GM21515 (cell line): ENCODE data around the gene CREG1.

Source experiments
- ATAC-seq: cut with Tn5 transposase; IDR thresholded peaks from one replicate; pipeline ENCODE4 v1.9.1; 2021; ENCODE audit not compliant: unreplicated experiment

CREG1 gene

DNA sequence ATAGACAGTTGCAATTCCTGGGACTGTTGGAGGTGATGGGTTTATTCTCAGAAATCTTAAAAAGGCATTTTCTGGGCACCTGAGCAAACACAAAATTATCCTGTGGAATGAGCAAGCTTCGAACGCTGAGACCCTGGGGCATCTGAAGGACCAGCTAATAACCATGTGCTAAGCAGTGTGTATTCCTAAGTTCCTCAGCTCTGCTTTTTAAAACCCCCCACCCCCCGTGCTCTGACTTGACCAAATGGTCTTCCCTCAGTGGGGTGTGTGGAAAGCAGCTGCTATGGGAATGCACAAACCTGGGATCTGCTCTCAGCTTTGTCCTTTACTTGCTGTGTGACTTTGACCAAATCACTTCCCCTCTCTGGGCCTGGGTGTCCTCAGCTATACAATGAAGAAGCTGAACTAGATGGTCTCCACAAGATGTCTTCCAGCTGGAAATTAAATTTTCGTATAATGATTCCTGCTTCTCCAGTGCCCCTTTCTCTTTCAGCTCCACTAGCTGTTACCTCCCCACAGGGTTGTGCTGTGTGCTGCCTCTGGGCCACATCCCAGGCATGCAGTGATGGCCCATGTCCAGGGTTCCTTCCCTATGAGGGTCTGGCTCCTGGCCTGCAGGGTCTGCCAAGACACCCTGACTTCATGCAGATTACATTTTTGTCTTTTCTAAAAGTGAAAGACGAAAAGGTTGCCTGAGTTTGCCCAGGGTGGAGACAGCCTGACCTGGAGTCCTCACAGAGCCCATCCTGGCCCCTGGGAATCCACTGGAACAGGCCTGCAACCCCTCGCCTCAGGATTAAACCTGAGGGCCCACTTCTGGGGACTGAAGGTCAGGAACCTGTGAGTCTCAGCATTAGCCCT lies 20.4 kb downstream of the CREG1 start:
- no peak for ATAC-seq

DNA sequence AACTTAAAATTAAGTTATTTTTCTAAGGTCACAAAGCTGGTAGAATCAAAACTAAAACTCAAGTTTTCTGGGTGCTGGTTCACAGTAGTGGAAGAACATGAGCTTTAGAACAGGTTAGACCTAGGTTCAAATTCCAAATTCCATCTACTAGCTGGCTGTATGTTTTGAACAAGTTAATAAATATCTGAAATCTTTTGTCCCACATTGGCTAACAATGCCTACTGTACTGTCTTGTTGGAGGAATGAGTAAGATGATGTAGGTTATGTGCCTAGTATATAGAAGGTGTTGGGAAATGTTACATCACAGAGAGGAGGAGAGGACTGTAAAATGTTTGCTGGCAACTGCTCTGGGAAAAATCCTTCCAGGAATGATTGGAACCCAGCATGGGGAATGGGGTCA lies 21.2 kb downstream of the CREG1 start:
- ATAC-seq: no peak

DNA sequence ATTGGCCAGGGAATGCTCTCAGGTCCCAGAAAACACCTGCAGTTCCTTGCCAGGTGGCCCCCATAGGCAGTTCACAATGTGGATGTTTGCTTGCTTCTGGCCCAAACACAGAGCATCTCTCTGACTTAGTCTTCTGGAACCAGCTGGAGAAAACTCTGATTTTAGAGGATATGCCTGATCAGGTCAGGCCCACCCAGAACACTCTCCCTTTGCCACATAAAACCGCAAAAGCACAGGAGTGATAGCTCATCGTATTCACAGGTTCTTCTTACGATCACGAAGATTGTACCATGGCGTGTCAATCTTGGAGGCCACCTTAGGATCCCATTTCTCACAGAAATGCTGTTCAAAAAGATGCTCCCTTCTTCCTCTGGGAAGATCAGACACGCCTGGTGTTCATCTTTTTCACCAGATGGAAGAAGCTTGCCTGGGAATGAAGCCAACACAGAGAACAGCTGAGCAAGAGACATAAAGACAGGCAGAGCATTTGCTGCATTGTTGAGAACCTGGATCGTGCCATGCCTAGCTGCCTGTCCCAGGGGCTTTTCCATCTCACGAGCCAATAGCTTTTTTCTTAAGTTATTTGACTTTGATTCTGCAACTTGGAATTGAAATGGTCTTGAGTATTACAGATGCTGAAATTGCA lies 23.6 kb downstream of the CREG1 start:
- no peak for ATAC-seq

- no peak for ATAC-seq
Measured at GRCh38 chr1:167528057-167528728, 25.4 kb downstream of the CREG1 start.

- no peak for ATAC-seq
Measured at GRCh38 chr1:167526667-167527383, 26.7 kb downstream of the CREG1 start.

- no peak for ATAC-seq
Measured at GRCh38 chr1:167524651-167525050, 28.9 kb downstream of the CREG1 start.

- ATAC-seq: no peak
Measured at GRCh38 chr1:167522246-167522645, 31.3 kb downstream of the CREG1 start.

- no peak for ATAC-seq
Measured at GRCh38 chr1:167520711-167521206, 32.8 kb downstream of the CREG1 start.

DNA sequence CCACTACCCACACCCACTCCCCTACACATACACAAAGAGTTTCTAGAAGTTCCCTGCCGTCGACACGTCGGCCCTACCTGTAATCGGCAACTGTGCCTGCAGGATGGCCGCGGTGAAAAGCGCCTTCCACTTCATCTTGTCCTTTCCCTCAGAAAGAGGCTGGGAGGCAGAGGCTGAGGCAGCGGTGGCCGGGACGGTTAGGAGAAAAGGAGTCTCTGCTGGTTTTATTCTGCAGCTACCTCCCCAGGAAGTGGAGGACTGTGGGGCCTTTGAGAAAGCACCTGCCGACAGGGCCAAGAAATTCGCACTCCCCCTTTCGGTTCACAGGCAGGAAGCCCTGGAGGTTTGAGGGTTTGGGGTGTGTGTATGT lies 35.2 kb downstream of the CREG1 start, which contains the start of gene CD247:
Gene CD247 (minus strand): TSS at position 199 of the 370 bp plus-strand sequence. CDS start 64 bp downstream, at position 135.
- no peak for ATAC-seq

DNA sequence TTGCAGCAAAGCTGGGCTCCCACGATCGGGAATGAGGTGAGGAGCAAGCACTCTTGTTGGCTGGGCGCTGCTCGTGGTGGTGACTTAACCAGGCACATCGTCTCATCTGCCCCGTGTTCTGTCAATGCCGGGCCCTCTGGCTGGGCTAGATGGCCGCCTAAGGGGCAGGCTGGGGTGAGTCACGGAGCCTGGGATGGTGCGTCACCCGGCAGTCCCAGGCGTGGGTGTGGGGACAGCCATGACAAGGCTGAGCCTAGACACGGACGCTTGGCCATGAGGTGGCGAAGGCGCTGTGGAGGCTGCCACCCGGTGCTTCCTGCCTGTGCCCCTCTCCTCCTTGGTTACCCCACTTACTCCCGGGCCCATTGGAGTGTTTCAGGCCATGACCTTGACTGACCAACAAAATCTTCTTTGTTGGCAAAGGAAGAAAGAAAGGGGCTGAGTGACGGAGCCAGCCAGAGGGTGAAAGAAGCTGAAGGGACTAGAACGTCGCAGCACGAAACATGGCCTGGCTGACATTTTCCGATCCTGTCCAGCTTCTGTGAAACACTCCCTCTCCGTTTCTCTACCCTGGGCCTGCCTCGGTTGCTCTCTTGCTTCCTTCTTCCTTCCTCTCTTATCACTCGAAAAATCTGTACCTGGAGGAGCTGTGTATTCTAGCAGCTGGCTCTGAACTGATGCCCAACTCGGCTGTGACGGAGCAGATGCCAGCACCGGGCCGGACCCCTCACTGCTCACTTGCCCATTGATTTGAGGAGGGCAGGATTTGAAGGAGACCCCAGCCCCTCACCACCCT lies 35.8 kb downstream of the CREG1 start:
- no peak for ATAC-seq

- ATAC-seq: no peak
Measured at GRCh38 chr1:167516404-167517388, 36.9 kb downstream of the CREG1 start.

GRCh38 chr1:167515893-167516321 lies 37.7 kb downstream of the CREG1 start:
- ATAC-seq: no peak

DNA sequence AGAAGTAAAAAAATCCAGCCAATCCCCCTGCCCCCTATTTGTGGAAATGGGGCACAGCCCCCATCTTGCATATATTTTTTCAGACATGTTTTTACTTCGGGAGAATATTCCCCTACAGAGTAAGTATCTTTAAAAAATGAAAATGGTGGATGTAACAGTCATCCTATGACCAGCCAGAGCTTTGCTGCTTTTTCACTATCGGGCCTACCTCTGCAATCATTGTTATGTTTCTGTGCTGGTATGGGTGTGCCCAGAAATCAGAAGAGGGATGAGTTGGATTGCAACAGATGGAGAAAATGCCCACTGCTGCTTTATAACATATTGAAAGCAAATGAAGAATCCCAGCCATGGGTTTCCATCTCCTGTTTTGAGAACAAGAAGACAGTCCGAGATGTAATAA lies 38.1 kb downstream of the CREG1 start:
- no peak for ATAC-seq

- ATAC-seq: no peak
Measured at GRCh38 chr1:167514288-167514687, 39.3 kb downstream of the CREG1 start.

- no peak for ATAC-seq
Measured at GRCh38 chr1:167512046-167512654, 41.4 kb downstream of the CREG1 start.

DNA sequence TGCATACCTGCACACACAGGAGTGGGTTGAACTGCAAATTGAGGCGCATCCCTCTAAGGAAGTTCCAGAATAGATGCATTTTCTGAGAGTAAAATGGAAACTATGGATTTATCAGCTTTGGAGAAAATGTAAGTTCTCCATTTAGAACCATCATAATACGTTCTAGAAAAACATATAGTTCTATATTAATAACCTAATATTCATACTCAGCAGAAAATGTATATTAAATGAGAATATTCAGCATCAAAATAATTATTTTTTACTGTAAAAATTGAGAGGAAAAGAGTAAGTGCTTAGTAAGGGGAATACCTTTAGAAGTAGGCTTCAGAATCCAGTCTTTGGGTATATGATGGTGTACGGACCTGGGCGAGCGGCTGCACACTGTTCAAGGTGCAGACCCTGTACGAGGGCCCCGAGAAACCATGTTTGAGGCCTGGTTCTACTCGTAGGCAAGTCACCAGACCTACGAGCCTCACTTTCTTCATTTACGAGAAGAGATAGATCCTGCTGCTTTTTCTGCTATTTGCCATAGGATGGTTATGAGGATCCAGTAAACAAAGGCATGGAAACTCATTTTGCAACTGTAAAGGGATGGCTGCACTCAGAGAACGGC lies 42.1 kb downstream of the CREG1 start:
- ATAC-seq: no peak

- no peak for ATAC-seq
Measured at GRCh38 chr1:167510881-167511280, 42.7 kb downstream of the CREG1 start.

DNA sequence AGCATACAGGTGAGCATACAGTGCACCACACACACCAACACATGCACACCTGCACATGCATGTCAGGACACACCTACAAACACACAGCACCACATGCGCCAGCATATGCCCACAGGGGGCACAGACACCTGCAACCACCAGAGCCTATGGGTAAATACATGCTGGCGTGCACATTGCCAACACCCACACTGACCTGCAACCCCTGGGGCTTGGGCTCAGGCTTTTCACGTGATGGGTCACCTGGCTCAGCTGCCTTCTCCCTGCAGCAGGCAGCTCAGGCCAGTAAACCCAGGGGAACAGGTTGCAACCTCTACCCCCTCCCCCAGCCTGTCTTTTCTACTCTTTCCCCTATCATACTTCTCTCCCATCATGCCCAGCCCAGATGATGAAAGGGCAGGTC lies 43.3 kb downstream of the CREG1 start:
- no peak for ATAC-seq
